Glomerular visceral epithelial cell (primary cell): ENCODE measurements around the gene UBASH3A.

Experiments used
- DNase-seq: peaks from one replicate; pipeline ENCODE4 v3.0.0-alpha.2; 2016; ENCODE audit errors: extremely low spot score

UBASH3A gene

DNA sequence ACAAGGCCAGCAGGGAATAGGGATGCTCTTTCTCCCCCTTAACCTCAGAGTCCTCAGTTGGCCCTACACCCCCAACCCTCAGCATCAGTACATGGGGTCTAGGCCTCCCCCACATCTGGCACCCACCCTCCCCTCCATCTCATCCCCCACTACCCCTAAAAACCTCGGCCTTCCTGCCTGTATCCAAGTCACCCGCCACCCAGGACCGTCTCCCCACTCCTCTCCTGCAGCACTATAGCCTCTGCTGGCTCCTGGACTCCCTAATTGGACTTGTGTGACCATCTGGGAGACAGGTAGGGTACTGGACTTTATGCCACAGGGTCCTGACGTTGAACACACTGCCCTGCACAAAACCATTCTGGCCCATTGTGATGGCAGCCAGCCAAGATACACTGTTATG, 86.3 kb downstream of the UBASH3A start:
- DNase-seq = no peak

DNA sequence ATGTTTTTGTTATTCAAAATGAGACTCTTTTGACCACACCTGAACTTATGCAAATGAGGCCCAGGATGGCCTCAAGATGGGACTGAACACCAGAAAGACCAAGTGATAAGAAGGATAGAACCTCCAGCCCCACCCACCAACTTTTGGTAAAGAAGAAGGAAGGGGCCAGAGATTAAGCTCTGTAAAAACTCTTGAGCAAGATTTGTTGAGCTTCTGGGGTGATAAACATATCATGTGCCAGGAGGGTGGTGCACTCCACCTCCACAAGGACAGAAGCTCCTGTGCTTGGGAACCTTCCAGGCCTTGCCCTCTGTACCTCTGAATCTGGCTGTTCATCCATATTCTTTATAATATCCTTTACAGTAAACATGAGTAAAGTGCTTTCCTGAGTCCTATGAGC, 87.0 kb downstream of the UBASH3A start:
- DNase-seq = no peak

DNA sequence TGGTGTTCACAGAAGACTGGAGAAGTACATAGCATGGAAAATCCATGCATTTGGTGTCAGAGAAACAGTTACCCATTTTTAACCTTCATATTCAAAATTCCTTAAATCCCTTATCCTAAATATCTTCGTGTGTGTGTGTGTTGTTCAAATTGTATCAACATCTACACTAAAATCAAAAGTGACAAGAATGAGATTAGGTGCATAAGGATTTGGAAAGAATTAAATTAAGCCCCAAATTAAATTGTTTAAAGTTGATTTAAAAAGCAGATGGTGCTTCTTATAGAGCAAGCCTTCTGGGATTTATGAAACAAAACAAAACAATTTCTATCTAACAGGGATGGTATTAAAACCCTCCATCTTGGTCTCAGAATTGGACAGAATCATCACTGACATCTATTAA, 87.6 kb downstream of the UBASH3A start:
- no peak for DNase-seq

DNA sequence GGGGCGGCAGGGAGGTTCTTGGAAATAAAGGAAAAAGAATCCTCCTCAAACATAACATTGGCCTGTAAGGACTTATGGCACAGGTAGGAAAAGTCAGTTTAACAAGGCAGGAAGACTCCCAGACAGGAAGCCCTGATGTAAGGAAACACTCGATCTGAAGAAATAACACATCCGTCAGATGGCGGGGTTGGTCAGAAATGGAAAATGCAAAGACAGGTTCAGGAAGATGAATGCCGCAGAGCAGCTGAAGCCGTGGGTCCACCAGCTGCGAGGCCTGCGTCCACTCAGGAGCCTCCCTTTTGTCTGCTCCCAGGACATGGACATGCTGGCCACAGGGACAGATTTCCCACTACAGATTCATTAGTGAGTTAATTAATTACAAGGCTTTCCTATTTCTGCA, 88.5 kb downstream of the UBASH3A start:
- DNase-seq = no peak

DNA sequence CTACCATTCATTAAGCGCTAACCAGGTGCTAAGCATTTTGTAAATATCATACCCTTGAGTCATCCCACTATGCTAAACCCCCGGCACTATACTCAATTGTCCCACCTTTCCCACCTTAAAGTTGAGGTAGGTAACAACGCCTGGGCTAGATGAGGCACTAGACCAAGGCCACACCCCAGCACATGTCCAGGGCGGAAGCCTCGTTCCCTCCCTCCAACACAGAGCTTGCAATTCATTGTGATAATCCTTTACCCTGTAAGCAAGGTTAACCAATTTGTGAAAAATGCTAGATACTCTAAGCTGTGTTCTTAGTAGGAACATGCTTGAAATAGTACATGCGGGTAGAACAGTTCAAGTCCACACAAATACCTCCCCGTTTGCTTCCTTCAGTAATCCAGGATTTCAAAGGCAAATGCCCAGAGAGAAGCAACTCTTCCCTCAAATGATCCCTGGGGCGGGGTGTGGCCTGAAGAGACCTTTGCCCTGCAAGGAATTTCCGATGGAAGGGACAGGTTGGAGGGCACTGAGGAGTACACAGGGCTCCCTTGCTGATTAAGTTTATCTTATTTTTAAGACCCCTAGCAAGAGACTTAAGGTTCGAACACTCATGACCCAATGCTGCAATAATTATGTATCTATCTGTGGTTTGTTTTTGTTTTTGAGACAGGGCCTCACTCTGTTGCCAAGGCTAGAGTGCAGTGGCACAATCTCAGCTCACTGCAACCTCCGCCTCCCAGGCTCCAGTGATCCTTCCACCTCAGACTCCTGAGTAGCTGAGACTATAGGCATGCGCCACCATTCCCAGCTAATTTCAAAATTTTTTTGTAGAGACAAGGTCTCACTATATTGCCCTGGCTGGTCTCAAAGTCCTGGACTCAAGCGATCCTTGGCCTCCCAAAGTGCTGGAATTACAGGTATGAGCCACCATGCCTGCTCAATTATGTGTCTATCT, 89.7 kb downstream of the UBASH3A start:
- no peak for DNase-seq

DNA sequence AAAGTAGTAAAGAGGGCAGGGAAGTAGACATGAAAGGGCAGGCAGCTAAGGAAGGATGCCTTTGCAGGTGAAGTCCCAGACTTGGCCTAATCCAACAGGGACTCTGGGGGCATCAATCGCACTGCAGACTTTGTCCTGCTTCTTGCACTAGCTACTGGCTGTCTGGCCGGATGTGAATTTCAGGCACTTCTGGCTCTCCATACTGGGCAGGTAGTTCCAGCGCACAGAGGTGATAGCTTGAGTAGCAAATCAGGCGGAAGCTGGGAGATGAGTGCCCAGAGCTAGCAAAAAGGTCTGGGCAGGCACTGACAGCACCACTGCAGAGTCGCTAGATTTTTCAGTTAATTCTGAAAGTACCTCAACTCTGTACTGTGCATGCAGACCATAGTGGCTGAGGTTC, 91.3 kb downstream of the UBASH3A start:
- no peak for DNase-seq

DNA sequence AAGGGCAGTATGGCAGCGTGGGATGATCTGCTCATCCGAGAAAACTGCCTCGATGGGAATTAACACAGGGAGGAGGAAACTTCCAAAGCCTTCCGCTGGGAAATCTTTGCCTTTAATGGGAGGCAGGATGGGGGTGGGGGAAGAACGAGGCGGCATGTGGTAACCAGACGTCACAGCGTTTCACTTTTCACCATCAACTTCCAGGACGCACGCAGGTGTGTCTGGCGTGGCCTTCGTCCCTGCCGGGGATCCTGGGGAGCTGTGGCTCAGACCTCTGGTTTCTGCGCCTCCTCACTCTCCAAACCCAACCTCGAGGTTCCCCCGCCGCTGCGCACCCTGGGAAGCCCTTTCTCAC, 92.0 kb downstream of the UBASH3A start:
- DNase-seq = no peak

DNA sequence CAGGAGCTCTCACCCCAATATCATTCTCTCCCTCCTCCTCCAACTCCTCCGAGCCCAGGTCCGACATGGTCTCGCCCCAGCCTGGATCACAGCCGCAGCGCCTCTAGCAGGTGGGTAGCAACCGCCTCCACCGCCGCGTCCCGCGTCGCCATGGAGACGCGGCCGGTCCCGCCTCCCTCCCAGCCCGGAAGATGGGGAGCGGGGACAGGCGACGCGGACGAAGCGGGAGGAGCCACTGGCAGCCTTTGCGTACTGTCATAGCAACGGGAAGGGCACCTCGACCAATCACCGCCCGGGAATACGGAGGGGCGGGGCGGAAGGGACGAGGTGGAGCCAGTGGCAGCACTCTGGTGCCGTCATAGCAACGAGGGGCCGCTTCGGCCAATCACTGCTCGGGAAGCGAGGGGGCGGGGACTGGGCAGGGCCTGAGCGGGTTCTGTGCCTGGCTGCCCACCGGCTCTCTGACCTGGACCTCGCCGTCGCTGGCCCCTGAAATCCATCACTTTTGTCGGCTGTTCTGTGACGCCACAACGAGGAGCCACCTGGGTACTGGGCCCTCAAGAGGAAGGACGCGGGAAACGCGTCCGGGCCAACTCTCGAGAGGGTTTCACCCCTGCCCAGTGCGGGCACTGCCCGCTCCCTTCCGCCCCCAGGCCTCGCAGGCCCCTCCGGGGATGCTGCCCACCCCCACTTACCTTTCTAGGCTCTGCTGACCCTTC, 92.6 kb downstream of the UBASH3A start, which contains the start of gene RSPH1:
TSS of gene RSPH1 (minus strand) at position 105 of the 719 bp plus-strand sequence. CDS start at position 67, 38 bp downstream.
- DNase-seq = peak; percentile 99

DNA sequence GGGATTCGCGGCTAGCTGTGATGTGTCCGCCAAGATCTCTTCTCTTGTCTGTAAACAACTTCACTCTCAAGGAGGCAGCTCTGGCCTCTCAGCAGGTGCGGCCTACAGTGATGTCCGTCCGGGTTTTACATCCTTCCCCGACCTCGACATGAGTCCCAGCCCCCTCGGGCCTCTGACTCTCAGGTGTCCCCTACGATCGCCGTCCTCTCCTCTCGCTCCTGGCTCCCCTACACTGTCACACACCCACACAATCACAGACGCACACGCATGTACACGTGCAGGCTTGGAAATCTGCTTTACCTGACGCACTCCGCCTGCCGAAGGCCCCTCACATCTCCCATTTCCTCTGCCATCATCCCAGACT, 93.1 kb downstream of the UBASH3A start:
- no peak for DNase-seq
